NCI-H345 treated with DMSO at 0.1 percent for 48 hours (cell line): ENCODE data around the gene RNF223.
"Not testable (repeated sequence)": the region's sequence is repeated elsewhere in the genome, so short reads cannot be mapped to it uniquely, and the experiment has no call there.

ENCODE experiments used
- DNase-seq: peaks from one replicate; lab custom pipeline; 2025; ENCODE audit not compliant: unreplicated experiment; lab: John Stamatoyannopoulos, UW

Gene RNF223

GRCh38 chr1:1088029-1088800, 14.1 kb upstream of the RNF223 start:
- no peak for DNase-seq

- DNase-seq = no peak
Observed at GRCh38 chr1:1087351-1088028, 13.4 kb upstream of the RNF223 start.

DNA sequence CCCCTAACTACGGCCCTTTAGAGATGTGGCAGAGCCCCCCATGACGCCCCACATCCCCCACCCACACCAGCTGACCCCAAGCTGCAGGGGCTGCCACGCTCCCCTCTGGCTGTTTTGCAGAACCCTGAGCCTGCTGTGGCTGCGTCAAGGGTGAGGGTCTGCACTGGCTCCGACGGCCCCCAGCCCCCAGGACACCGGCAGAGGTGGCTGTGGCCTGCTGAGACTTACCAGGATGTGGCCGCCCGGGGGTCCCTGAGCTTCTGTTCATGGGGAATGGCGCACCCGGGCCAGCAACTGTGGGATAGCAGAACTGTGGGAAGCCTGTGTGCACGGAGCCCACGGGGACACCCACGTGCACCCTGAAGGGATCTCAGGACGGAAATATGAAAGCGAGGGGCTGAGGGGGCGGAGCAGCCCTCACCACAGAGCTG, 12.8 kb upstream of the RNF223 start:
- DNase-seq = no peak

GRCh38 chr1:1085911-1086841, 12.1 kb upstream of the RNF223 start:
- DNase-seq = no peak

DNA sequence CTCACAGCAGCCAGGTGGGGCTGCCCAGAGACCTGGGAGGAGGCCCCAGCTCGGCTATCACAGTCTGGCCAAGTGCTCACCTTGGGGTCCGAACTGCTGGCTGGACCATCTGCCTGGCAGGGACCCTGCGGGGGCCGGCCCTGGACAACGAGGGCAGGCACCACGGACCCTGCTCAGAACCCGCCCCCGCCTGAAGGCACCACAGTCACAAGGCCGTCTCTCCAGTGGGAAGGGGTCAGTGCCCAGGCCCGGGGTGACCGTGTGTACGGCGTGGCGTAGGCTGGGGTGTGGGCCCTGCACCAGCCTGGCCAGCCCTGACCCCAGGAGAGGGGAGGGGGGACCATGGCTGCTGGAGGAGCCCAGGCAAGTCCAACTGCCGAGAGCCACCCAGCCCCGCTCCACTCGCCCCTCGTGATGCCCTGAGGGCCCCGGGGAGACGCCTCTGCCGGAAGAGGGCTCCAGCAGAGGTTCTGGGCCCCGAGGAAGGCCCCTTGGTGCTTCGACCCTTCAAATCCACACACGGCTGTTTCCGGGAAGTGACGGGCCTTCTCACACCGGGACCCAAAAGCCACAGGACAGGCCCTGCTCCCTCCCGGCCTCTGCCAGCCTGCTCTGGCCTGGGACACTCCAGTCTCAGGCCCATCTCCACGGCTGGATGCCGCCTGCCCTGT, 11.2 kb upstream of the RNF223 start:
- DNase-seq = no peak

DNA sequence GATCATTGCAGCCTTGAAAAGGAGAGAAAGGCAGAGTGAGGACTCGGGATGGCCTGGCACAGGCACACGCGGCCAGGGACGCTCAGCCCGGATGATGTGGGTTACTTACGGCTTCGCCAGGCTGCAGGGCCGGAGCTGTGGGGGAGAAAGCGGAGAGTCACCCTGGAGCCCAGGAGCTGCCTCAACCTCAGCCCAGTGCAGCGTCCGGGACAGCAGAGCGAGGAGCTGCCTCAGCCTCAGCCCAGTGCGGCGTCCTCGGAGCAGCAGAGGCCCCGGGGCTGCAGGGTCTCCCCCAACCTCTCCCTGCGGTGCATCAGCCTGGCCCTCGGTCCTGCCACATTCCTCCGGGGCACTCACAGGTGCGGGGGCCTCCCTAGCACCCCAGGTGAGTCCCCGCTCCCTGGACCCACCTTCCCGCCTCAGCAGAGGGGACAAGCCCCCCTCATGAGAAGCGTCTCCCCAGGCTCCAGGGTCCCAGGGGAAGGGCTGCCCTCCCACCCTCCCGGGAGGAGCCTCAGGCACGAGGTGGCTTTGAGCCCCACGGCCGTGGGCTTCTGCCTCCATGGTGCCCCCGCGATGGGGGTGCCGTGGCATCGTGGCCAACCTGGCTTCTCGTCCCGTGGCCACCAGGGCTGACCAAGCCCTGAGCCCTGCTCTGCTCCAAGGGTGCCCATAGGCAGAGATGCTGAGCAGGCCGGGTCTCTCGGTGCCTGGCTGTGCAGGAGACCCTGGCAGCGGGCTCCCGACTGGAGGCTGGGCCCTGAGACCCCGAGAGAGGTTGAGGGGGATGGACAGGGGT, 10.5 kb upstream of the RNF223 start:
- no peak for DNase-seq

DNA sequence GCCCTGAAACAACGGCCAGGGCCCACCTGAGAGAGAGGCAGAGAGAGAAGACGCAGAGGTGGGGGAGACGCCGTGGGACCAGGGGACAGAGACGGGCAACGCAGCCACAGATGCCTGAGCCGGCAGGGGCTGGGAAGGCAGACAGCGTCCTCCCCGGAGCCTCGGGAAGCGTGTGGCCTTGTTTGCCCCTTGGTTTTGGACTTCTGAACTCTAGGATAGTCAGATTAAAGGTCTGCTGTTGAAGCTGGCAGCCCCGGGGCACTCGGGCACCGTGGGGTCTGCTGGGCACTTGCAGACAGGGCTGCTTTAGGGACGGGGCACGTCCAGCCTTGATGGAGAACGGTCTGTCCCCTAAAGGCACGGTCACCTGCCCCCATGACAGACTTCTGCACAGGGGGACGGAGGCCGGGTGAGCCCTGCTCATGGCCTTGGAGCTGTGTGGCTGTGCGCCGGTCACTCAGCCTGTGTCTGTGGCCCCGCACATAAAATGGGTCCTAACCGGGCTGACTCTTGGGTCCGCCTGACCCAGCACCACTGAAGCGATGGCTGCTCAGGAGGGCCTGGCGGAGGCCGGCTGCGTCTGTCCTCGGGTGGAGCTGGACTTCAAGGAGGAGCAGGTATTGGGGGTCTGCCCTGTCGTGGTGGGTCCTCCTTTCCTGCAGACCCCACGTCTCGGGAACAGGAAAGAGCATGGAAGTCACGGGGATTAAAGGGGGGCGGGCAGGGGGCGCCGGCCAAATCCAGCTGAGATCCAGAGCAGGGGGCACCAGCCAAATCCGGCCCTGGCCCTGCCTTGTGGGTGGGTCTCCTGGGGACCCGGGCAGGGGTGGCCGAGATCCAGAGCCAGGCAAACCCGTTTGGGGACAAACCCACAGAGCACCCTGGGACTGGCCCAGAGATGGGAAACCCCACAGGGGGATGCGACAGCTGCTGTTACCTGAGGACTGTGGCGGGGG, 9.6 kb upstream of the RNF223 start:
- DNase-seq = no peak

GRCh38 chr1:1082776-1083415, 8.8 kb upstream of the RNF223 start:
- no peak for DNase-seq

GRCh38 chr1:1082239-1082775, 8.2 kb upstream of the RNF223 start:
- no peak for DNase-seq

DNA sequence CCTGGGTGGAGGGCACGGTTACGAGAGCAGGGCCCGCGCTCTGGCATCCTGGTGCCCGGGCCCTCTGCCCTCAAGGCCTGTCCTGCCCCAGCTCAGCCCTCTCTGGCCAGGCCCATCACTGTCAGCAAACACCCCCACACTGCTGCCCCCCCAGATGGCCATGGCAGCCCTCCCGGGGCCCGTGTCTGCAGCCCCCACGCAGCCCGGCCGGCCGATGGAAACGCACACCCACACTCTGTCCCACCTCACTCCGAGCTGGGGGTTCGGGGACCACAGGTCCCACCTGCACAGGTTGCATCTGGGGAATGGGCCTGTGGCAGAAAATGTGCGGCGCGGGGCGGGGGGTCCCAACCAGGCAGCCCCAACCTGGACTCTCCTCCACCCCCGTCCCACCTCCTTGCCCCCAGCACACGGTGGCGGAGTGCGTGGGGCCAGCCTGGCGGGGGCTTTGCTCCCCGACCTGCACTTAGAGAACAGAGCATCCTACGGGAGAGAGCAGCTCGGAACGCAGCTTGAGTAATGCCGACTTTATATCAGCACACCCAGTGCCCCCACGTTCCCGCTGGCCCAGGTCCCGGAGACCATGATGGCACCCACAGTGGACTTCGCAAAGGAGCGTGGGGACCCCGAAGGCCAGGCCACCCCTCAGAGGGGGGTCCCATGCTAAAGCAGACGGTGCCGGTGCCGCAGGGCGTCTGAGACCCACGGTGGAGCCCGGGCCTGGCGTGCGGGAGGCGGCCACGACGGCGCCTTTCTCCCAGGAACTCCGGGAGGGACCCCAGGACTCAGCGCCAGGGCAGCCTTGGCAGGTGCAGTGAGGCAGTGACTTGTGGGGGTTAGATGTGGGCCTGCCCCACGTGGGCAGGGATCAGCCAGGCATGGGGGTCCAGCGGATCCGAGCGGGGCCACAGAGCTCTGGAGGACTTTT, 7.5 kb upstream of the RNF223 start:
- DNase-seq = no peak

GRCh38 chr1:1080951-1081310, 6.8 kb upstream of the RNF223 start:
- no peak for DNase-seq

DNA sequence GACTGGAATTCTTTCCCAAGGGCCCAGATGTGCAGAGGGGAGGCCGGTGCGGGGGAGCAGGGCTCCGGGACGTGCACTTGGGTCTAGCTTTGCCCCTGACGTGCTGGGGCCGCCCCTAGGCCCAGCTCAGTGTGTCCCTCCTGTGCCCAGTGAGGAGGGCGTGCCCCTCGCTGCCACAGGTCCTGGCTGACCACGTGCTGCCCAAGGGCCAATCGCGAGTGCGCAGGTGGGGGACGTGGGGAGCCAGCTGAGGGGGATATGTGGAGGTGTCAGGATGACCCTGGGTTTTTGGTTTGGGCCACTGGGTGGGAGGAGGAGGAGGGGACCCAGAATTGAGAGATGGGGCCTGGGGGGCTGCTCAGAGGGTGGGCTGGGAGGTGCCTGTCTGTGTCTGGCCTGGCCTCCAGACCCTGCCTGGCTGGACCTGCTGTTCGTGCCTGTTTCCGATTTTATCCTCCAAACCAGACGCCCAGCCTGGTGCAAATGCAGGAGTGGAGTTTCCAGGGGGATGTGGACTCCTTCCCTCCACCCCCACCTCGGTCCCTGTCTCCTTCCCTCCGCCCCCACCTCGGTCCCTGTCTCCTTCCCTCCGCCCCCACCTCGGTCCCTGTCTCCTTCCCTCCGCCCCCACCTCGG, 6.1 kb upstream of the RNF223 start:
- peak; percentile 23 for DNase-seq

DNA sequence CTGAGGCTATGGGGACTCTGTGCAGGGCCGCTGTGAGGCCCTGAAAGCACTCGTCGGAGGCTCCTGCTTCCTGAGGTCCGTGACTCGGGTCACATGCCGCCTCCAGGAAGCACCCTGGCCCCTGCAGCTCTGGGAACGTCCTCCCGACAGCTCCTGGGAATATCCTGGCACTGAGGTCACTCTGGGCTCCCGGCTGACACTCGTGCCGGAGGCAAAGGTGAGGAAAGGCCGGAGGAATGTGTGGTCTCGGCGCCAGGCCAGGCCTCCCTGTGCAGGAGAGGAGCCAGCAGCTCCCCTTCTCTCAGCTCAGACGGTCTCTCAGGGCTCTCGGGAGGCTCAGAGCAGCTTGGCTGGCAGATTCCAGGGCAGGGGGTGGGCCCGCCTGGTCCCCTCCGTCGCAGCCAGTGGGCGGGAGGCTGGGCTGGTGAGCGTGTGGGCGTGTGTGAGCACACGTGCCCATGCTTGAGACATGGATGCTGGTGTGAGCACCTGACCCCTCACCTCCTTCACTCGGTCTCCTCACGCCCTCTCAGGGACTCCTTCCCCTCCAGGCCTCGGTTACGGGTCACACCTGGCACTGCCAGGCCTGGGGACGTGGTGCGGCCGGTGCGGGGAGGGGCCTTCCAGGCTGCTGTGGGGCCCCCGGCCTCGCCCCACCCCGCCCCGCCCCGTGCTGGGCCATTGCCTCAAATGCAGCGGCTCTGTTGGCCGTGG, 5.5 kb upstream of the RNF223 start:
- peak; percentile 39 for DNase-seq

GRCh38 chr1:1077396-1077795, 3.3 kb upstream of the RNF223 start:
- DNase-seq = not testable (repeated sequence)

DNA sequence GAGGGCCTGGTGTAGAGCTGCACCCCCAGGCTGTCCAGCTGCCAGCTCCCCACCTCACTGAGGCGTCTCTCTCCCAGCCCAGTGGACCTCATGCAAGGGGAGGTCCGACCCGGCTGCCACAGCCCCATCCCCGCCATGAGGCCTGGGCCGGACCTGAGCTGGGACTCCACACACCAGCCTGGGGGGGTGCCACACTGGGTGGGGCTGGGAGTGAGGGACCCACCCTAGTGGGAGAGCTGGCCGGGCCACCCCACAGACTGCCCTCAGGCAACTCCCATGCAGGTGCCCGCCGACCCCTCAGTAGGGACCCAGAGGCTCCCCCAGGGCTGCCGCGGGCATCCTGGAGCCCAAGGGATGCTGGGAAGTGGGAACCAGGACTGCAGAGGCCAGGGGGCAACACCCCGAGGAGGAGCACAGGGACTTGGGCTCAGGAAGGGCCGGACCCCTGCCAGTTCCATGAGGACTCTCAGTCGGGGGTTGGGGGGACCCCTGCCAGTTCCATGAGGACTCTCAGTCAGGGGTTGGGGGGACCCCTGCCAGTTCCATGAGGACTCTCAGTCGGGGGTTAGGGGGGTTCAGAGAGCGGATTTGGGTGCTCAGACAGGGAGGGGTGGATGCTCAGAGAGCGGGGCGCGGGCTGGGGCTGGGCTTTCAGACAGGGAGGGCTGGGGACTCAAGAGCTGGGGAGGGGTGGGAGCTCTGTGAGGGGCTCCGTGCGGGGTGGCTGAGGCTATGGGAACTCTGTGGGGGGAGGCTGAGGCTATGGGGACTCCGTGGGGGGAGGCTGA, 1.2 kb upstream of the RNF223 start:
- DNase-seq = no peak
